ENCODE data around the gene TMEM169.

- TF ChIP-seq CTCF (IDR thresholded peaks at IDR 0.05; ENCODE audit: insufficient read depth, low read length) = no peak
- TF ChIP-seq GABPA (IDR thresholded peaks at IDR 0.05; ENCODE audit: low read depth) = no peak
- TF ChIP-seq REST (IDR thresholded peaks at IDR 0.05; ENCODE audit: insufficient replicate concordance, low read depth) = no peak
- TF ChIP-seq POLR2AphosphoS5 (IDR thresholded peaks at IDR 0.05; ENCODE audit: low read depth) = no peak
These were observed 6.9 kb upstream of the TMEM169 start for GRCh38 chr2:216074794-216075193.

Data from HL-60 (cell line).